Measurements from ENCODE around the gene PFKFB4.

The PFKFB4 gene

DNA sequence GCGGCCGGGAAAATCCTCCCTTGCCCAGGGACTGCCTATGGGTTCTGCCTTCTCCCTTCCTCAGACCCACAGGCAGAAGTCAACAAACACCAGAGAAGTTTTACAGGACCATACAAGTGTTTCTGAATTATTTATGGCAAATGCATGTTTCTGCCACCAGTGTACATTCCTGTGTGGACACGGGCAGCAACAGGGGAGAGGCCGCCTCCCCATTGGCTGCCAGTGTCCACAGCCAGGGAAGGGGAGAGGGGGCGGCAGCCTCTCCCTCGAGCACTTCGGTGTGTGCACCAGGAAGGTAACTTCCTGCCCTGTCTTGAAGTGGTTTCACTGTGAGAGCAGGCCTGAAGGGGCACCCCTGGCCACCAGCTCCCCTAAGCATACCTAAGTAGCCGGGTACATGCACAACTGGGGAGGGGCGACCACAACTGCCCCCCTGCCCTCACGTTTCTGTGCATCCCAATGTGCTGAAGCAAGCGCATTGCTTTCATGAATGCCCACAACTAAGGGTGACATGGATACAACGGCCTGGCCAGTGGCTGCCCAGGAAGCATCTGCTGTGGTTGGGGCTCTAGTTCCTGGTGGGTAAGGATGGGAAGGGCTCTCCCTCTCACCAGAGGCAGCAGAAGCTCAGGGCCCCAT lies 37.8 kb downstream of the PFKFB4 start:
- no peaks in the 10 kb centered on the region for H3K27me3 ChIP-seq (ENCODE audit: control insufficient read depth in 1 of 2, insufficient read depth in 2 of 2, low read length in 2 of 2)
- no peak overlapping the region for H3K27ac ChIP-seq (ENCODE audit: low read depth, low read length)
- no peak overlapping the region for H3K4me3 ChIP-seq (ENCODE audit: low read depth in 1 of 2, low read length in 2 of 2)
- no peaks in the 10 kb centered on the region for H3K9me3 ChIP-seq (ENCODE audit: low read length)
- no peaks in the 10 kb centered on the region for H3K4me1 ChIP-seq (ENCODE audit: insufficient read depth, low read length)
- no peaks in the 10 kb centered on the region for H3K36me3 ChIP-seq (ENCODE audit: insufficient read depth, low read length)
- no peak overlapping the region for H3K9ac ChIP-seq (ENCODE audit: low read length)

DNA sequence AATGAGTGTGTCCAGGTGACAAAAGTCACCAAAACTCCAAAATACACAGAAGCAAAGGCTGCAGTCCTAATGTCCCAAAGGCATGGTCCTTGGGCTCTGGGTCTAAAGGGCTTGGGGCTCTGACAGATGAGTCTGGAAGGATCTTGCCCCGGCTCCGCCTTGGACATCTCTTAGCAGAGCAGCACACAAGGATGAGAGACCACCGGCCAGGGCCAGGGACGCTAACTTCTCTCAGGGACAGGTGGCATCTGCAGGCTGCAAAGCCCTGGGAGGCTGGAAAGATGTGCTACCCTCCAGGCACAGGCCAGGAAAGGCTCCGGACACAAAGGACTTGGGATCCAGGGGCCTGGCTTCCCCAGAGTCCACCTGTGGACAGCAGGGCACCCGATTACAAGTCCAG lies 38.5 kb downstream of the PFKFB4 start:
- H3K36me3 ChIP-seq (ENCODE audit: insufficient read depth, low read length) = no peaks in the 10 kb centered on the region

DNA sequence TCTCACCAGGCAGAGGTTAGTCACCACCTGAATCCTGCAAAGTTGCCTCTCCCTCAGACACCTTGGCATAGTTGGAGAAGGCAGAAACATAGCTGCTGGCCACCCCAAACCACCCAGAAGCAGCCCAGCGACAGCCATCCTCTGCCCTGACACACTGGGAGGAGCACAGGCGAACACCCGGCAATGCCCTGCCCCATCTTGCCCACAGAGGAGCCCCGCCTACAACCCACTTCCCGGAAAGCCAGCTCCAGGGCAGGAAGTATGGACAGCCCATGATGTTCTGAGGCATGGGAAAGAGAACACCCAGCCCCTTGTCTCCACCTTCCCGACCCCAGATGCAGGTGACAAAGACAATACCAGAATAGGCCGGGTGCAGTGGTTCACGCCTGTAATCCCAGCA lies 40.0 kb downstream of the PFKFB4 start:
- Histone ChIP-seq H3K27me3 (ENCODE audit: control insufficient read depth in 1 of 2, insufficient read depth in 2 of 2, low read length in 2 of 2) (no peaks in the 10 kb centered on the region), H3K4me1 (ENCODE audit: insufficient read depth, low read length) (no peaks in the 10 kb centered on the region), H3K36me3 (ENCODE audit: insufficient read depth, low read length) (no peaks in the 10 kb centered on the region), H3K27ac (ENCODE audit: low read depth, low read length) (no peak overlapping the region), H3K9me3 (ENCODE audit: low read length) (no peaks in the 10 kb centered on the region), H3K9ac (ENCODE audit: low read length) (no peak overlapping the region), H3K4me3 (ENCODE audit: low read depth in 1 of 2, low read length in 2 of 2) (no peak overlapping the region)

More for the DNA sequence above, 38.5 kb downstream of the PFKFB4 start:
- no peaks in the 10 kb centered on the region for H3K9me3 ChIP-seq (ENCODE audit: low read length)
- H3K27ac ChIP-seq (ENCODE audit: low read depth, low read length) = no peak overlapping the region
- no peak overlapping the region for H3K9ac ChIP-seq (ENCODE audit: low read length)
- no peak overlapping the region for H3K4me3 ChIP-seq (ENCODE audit: low read depth in 1 of 2, low read length in 2 of 2)
- H3K27me3 ChIP-seq (ENCODE audit: control insufficient read depth in 1 of 2, insufficient read depth in 2 of 2, low read length in 2 of 2) = no peaks in the 10 kb centered on the region
- H3K4me1 ChIP-seq (ENCODE audit: insufficient read depth, low read length) = no peaks in the 10 kb centered on the region

DNA sequence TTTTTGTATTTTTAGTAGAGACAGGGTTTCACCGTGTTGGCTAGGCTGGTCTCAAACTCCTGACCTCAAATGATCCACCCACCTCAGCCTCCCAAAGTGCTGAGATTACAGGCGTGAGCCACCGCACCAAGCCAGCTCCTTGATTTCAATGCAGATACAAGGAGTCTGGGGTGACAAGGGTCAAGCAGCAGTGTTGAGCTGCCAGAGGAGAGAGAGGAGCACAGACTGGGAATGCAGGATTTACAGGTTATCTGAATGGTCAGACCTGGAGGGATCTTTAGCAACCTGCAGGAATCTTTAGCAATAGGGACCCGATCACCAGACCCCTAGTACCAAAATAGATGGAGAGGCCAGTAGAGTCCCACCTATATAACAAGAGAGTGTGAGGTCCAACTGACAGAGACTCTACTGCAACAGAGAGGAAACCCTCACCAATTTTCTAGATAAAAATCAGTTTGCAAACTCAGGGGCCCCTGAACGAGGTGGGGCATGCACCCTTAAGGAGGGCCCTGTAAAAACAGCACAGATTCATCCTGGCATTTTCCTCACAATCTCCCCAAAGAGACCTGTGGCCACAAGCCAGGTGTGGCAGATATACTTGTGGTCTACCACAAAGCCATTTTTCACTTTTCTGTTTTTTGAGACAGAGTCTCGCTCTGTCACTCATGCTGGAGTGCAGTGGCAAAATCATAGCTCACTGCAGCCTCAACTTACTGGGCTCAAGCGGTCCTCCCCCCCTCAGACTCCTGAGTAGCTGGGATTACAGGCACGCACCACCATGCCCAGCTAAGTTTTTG lies 42.0 kb downstream of the PFKFB4 start:
- no peaks in the 10 kb centered on the region for H3K4me1 ChIP-seq (ENCODE audit: insufficient read depth, low read length)
- no peaks in the 10 kb centered on the region for H3K36me3 ChIP-seq (ENCODE audit: insufficient read depth, low read length)
- no peaks in the 10 kb centered on the region for H3K27me3 ChIP-seq (ENCODE audit: control insufficient read depth in 1 of 2, insufficient read depth in 2 of 2, low read length in 2 of 2)
- no peak overlapping the region for H3K4me3 ChIP-seq (ENCODE audit: low read depth in 1 of 2, low read length in 2 of 2)
- H3K27ac ChIP-seq (ENCODE audit: low read depth, low read length) = no peak overlapping the region
- H3K9me3 ChIP-seq (ENCODE audit: low read length) = no peaks in the 10 kb centered on the region
- H3K9ac ChIP-seq (ENCODE audit: low read length) = no peak overlapping the region

DNA sequence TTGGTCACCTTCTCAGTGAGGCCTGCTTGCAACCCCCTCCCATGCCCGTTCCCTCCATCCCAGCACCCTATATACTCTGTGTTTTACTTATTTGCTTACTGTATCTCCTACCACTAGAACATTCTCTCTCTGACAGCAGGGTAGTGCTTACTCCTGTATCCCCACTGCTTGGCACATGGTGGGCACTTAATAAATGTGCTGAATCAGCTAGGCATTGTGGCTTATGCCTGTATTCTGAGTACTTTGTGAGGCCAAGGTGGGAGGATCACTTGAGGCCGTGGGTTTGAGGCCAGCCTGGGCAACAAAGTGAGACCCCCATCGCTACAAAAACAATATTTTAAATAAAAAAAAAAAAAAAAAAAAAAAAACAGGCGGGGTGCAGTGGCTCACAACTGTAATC lies 45.1 kb downstream of the PFKFB4 start:
- Histone ChIP-seq H3K4me3 (ENCODE audit: low read depth in 1 of 2, low read length in 2 of 2) (no peak overlapping the region), H3K9ac (ENCODE audit: low read length) (no peak overlapping the region), H3K27ac (ENCODE audit: low read depth, low read length) (no peak overlapping the region), H3K9me3 (ENCODE audit: low read length) (no peaks in the 10 kb centered on the region), H3K27me3 (ENCODE audit: control insufficient read depth in 1 of 2, insufficient read depth in 2 of 2, low read length in 2 of 2) (no peaks in the 10 kb centered on the region), H3K4me1 (ENCODE audit: insufficient read depth, low read length) (no peaks in the 10 kb centered on the region), H3K36me3 (ENCODE audit: insufficient read depth, low read length) (no peaks in the 10 kb centered on the region)

DNA sequence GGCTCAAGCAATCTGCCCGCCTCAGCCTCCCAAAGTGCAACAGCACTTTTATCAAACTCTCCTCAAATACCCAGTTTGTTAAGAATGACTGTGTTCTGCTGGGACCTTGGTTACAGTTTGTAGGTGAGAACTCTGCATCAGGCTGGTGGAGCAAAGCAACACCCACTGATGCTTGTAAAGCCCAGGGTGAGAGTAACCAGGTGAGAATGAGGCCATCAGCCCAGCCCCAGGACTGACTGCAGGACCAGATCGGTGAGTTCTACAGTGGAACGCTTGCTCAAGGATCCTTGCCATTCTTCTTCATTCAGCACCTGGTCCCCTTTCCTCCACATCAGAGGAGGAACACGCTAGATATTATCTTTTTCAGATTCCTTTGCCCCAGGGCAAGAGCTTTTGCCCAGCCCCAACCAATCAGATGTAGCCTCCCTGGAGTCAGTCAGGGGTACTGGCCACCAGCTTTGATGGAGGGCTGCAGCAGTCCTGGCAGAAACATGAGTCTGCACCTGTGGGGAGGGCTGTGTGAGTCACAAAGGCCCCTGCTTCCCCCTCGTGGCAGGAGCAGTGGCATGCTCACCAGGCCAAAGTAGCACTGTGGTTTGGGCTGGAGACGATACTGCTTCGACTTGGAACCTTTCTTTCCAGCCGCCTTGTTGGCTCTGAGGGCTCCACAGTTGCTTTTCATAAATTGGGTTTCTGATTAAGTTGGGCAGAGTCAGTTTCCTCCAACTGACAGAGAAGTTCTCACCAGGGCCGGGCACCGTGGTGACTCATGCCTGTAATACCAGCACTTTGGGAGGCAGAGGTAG lies 49.1 kb downstream of the PFKFB4 start:
- Histone ChIP-seq H3K9me3 (ENCODE audit: low read length) (no peaks in the 10 kb centered on the region), H3K9ac (ENCODE audit: low read length) (no peak overlapping the region), H3K4me1 (ENCODE audit: insufficient read depth, low read length) (peaks cover 20% of the 10 kb centered on the region), H3K27me3 (ENCODE audit: control insufficient read depth in 1 of 2, insufficient read depth in 2 of 2, low read length in 2 of 2) (no peaks in the 10 kb centered on the region), H3K27ac (ENCODE audit: low read depth, low read length) (no peak overlapping the region), H3K36me3 (ENCODE audit: insufficient read depth, low read length) (no peaks in the 10 kb centered on the region), H3K4me3 (ENCODE audit: low read depth in 1 of 2, low read length in 2 of 2) (no peak overlapping the region)

DNA sequence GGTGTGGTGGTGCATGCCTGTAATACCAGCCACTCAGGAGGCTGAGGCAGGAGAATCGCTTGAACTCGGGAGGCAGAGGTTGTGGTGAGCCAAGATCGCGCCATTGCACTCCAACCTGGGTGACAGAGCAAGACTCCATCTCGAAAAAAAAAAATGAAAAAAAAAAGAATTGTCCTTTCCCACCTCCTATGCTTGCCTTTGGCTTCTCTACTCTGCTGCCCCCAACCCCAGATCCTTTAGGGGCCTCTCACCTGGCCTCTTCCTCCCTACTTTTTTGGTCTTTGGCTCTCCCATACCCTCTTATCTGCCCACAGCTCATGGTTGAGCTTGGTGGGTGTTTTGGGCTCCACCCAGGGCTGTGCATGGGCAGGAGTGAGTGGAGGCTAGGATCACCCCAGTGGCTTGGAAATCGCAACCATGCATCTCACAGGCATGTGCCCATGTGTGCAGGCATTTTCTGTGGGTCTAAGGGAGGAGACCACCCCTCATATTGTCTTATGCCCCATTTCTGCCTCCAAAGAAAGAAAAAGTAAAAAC lies 50.6 kb downstream of the PFKFB4 start:
- Histone ChIP-seq H3K27me3 (ENCODE audit: control insufficient read depth in 1 of 2, insufficient read depth in 2 of 2, low read length in 2 of 2) (no peaks in the 10 kb centered on the region), H3K36me3 (ENCODE audit: insufficient read depth, low read length) (no peaks in the 10 kb centered on the region), H3K4me3 (ENCODE audit: low read depth in 1 of 2, low read length in 2 of 2) (no peak overlapping the region), H3K9ac (ENCODE audit: low read length) (no peak overlapping the region), H3K27ac (ENCODE audit: low read depth, low read length) (no peak overlapping the region), H3K4me1 (ENCODE audit: insufficient read depth, low read length) (peaks cover 20% of the 10 kb centered on the region), H3K9me3 (ENCODE audit: low read length) (no peaks in the 10 kb centered on the region)

DNA sequence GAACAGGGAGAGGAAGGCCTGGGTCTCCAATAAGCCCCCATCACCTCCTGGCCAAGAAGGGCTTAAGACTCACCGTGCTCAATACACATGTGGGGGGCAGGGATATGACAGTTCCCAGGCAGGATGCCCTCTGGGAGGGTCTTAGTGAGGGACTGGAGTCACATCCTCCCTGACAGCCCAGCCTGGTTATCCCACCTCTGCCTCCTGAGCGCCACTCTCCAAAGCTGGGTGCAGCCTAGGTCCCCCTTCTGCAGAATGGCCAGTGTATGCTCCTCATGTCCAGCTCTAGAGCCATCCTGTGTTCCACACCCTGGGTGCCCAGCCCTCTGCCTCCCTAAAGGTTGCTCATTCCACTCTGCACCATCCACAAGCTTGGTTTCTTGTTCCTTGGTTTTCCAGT lies 51.5 kb downstream of the PFKFB4 start:
- no peaks in the 10 kb centered on the region for H3K27me3 ChIP-seq (ENCODE audit: control insufficient read depth in 1 of 2, insufficient read depth in 2 of 2, low read length in 2 of 2)
- peak overlapping the region; percentile 89 for H3K27ac ChIP-seq (ENCODE audit: low read depth, low read length)
- H3K9ac ChIP-seq (ENCODE audit: low read length) = peak overlapping the region; percentile 16
- H3K4me3 ChIP-seq (ENCODE audit: low read depth in 1 of 2, low read length in 2 of 2) = peak overlapping the region in 1 of 2 donors; percentile 68
- H3K9me3 ChIP-seq (ENCODE audit: low read length) = no peaks in the 10 kb centered on the region
- no peaks in the 10 kb centered on the region for H3K36me3 ChIP-seq (ENCODE audit: insufficient read depth, low read length)
- H3K4me1 ChIP-seq (ENCODE audit: insufficient read depth, low read length) = peaks cover 20% of the 10 kb centered on the region

DNA sequence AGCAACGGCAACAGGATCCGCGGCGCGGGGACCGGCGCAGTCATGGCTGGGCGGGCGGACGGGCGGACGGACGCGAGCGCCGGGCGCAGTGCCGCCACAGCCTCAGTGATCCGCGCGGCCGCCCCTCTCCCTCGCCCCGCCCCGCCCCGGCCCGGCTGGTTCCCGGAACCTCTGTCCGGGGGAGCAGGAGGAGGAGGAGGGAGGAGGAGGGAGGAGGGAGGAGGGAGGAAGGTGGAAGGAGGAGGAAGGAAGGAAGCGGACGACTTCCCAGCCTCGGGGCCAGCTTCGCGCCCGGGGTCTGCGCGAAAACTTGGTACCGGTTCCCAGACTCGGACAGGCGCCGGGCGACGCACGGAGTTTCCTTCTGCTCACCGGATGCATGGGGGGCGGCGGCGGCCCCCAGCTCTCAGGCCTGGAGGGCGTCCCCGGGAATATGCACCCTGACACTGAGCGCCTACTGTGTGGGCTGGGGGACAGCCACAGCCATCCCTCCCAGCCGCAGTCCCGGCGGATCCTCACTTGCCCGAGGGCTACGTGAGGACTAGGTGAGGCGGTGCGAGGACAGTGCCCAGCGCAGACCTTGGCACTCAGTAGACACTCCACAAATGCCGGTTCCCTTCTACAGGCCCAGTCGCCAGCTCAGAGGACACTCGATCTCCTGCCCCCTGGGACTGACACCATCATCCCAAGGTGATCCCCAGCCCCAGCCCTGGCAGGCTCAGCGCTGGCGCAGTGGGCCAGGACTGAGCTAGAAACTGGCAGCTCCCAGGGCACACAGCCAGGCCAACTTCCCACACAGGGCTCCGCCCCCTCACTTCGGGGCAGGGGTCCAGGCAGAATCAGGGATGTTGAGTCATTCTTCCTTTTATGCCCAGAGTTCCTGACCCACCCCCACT lies 52.3 kb downstream of the PFKFB4 start, which contains the start of gene SHISA5:
TSS of gene SHISA5 (minus strand) at position 124 of the 896 bp plus-strand sequence. CDS start at position 44, 80 bp downstream.
- peak within 1 kb of the TSS; percentile 61 for H3K9ac ChIP-seq (ENCODE audit: low read length)
- peak within 1 kb of the TSS; percentile 66 to 68 for H3K4me3 ChIP-seq (ENCODE audit: low read depth in 1 of 2, low read length in 2 of 2)
- H3K9me3 ChIP-seq (ENCODE audit: low read length) = no peaks in the 10 kb centered on the region
- no peaks in the 10 kb centered on the region for H3K36me3 ChIP-seq (ENCODE audit: insufficient read depth, low read length)
- H3K4me1 ChIP-seq (ENCODE audit: insufficient read depth, low read length) = peaks cover 20% of the 10 kb centered on the region
- peak within 1 kb of the TSS; percentile 89 for H3K27ac ChIP-seq (ENCODE audit: low read depth, low read length)
- no peaks in the 10 kb centered on the region for H3K27me3 ChIP-seq (ENCODE audit: control insufficient read depth in 1 of 2, insufficient read depth in 2 of 2, low read length in 2 of 2)

DNA sequence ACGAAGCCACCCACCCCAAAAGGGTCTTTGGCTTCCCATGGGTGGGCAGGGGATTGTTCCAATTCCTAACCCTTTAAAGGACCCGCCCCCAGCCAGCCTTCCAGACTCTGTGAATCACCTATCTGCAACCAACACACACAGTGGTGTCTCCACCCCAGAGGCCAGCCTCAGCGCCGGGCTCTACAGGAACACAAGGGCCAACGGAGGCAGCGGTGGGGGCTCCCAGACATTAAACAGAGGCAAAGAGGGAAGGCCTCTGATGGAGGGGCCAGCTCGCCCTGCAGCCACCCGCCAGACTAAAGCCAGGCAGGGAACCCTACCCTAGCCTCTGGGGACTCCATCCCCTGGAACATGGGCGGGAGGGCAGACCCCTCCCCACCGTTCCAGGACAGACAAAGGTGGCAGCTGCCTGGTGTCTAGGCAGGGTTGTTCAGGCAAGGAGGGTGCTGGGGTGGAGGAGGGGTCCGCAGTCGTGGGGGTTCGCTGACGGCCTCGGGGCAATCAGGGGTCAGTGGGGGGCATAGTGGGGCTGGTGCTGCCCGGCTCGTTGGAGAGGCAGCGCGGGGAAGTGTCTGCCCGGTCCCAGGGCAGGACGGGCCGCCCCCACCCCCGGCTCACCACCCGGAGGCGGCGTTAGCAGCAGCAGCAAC lies 53.1 kb downstream of the PFKFB4 start:
- Histone ChIP-seq H3K9me3 (ENCODE audit: low read length) (no peaks in the 10 kb centered on the region), H3K27me3 (ENCODE audit: control insufficient read depth in 1 of 2, insufficient read depth in 2 of 2, low read length in 2 of 2) (no peaks in the 10 kb centered on the region), H3K4me3 (ENCODE audit: low read depth in 1 of 2, low read length in 2 of 2) (peak overlapping the region; percentile 66 to 68), H3K4me1 (ENCODE audit: insufficient read depth, low read length) (peaks cover 20% of the 10 kb centered on the region), H3K27ac (ENCODE audit: low read depth, low read length) (peak overlapping the region; percentile 89), H3K36me3 (ENCODE audit: insufficient read depth, low read length) (no peaks in the 10 kb centered on the region), H3K9ac (ENCODE audit: low read length) (peak overlapping the region; percentile 61)
